ENCODE results near the gene MAST4. TPM values are rescaled to one million over a fixed set of nuclear protein-coding genes. Genes with fewer than 3 reads are reported as not detected.

The MAST4 gene
- total RNA-seq, 2 experiments from 2014 or later = 27.7 to 28.8 TPM

- Mint-ChIP-seq H3K9me3 (no peaks in the 10 kb centered on the region), H3K27ac (no peak overlapping the region), H3K36me3 (ENCODE audit: low read depth) (no peaks in the 10 kb centered on the region), H3K4me3 (no peak overlapping the region), H3K27me3 (ENCODE audit: low read depth) (peaks cover 3% of the 10 kb centered on the region), H3K4me1 (ENCODE audit: low read depth) (no peaks in the 10 kb centered on the region)
- intact Hi-C loops (cut with micrococcal nuclease) = no loop called here
- no peak for DNase-seq
- CTCF ChIA-PET = no interaction called here
Measured at GRCh38 chr5:66982470-66982869, 386.3 kb downstream of the MAST4 start.

GRCh38 chr5:66985417-66985816, 389.2 kb downstream of the MAST4 start:
- DNase-seq = no peak
- Mint-ChIP-seq H3K27ac (no peak overlapping the region), H3K9me3 (no peaks in the 10 kb centered on the region), H3K36me3 (ENCODE audit: low read depth) (no peaks in the 10 kb centered on the region), H3K27me3 (ENCODE audit: low read depth) (no peaks in the 10 kb centered on the region), H3K4me1 (ENCODE audit: low read depth) (peaks cover 6% of the 10 kb centered on the region), H3K4me3 (no peak overlapping the region)
- CTCF ChIA-PET = no interaction called here
- intact Hi-C loops (cut with micrococcal nuclease) = no loop called here

GRCh38 chr5:66986009-66986408, 389.8 kb downstream of the MAST4 start:
- no peaks in the 10 kb centered on the region for H3K9me3 Mint-ChIP-seq
- H3K27me3 Mint-ChIP-seq (ENCODE audit: low read depth) = no peaks in the 10 kb centered on the region
- H3K4me1 Mint-ChIP-seq (ENCODE audit: low read depth) = peaks cover 6% of the 10 kb centered on the region
- intact Hi-C loops (cut with micrococcal nuclease) = no loop called here
- no peaks in the 10 kb centered on the region for H3K36me3 Mint-ChIP-seq (ENCODE audit: low read depth)
- H3K4me3 Mint-ChIP-seq = no peak overlapping the region
- DNase-seq = no peak
- CTCF ChIA-PET = interaction anchor here (0.6 to 2.1 kb wide), 2 partner anchors 80 to 1746 kb away, joined by 3 to 8 read pairs; no protein-coding TSS in a partner anchor
- no peak overlapping the region for H3K27ac Mint-ChIP-seq

GRCh38 chr5:66986534-66986933, 390.3 kb downstream of the MAST4 start:
- no peak overlapping the region for H3K27ac Mint-ChIP-seq
- no peak for DNase-seq
- H3K36me3 Mint-ChIP-seq (ENCODE audit: low read depth) = no peaks in the 10 kb centered on the region
- H3K9me3 Mint-ChIP-seq = no peaks in the 10 kb centered on the region
- peaks cover 6% of the 10 kb centered on the region for H3K4me1 Mint-ChIP-seq (ENCODE audit: low read depth)
- CTCF ChIA-PET = interaction anchor here (0.6 to 2.1 kb wide), 7 partner anchors 22 to 1746 kb away, joined by 3 to 8 read pairs (median 4); no protein-coding TSS in a partner anchor
- intact Hi-C loops (cut with micrococcal nuclease) = no loop called here
- H3K27me3 Mint-ChIP-seq (ENCODE audit: low read depth) = no peaks in the 10 kb centered on the region
- no peak overlapping the region for H3K4me3 Mint-ChIP-seq

- intact Hi-C loops (cut with micrococcal nuclease) = no loop called here
- Mint-ChIP-seq H3K36me3 (ENCODE audit: low read depth) (no peaks in the 10 kb centered on the region), H3K9me3 (no peaks in the 10 kb centered on the region), H3K27me3 (ENCODE audit: low read depth) (no peaks in the 10 kb centered on the region), H3K27ac (no peak overlapping the region), H3K4me1 (ENCODE audit: low read depth) (peaks cover 6% of the 10 kb centered on the region), H3K4me3 (no peak overlapping the region)
- DNase-seq = no peak
- CTCF ChIA-PET = interaction anchor here (0.6 to 2.1 kb wide), 12 partner anchors 21 to 1046 kb away, joined by 3 to 8 read pairs (median 4); no protein-coding TSS in a partner anchor
Measured at GRCh38 chr5:66987126-66987525, 390.9 kb downstream of the MAST4 start.

- intact Hi-C loops (cut with micrococcal nuclease) = no loop called here
- no peaks in the 10 kb centered on the region for H3K36me3 Mint-ChIP-seq (ENCODE audit: low read depth)
- H3K4me1 Mint-ChIP-seq (ENCODE audit: low read depth) = peaks cover 8% of the 10 kb centered on the region
- H3K27me3 Mint-ChIP-seq (ENCODE audit: low read depth) = no peaks in the 10 kb centered on the region
- H3K27ac Mint-ChIP-seq = no peak overlapping the region
- DNase-seq = no peak
- H3K4me3 Mint-ChIP-seq = no peak overlapping the region
- no peaks in the 10 kb centered on the region for H3K9me3 Mint-ChIP-seq
- CTCF ChIA-PET = interaction anchor here (0.5 to 2.1 kb wide), 16 partner anchors 13 to 1046 kb away, joined by 3 to 8 read pairs (median 3); no protein-coding TSS in a partner anchor
Measured at GRCh38 chr5:66987540-66987939, 391.3 kb downstream of the MAST4 start.

- Mint-ChIP-seq H3K36me3 (ENCODE audit: low read depth) (no peaks in the 10 kb centered on the region), H3K27me3 (ENCODE audit: low read depth) (no peaks in the 10 kb centered on the region), H3K4me3 (no peak overlapping the region), H3K4me1 (ENCODE audit: low read depth) (peaks cover 8% of the 10 kb centered on the region), H3K27ac (no peak overlapping the region), H3K9me3 (no peaks in the 10 kb centered on the region)
- CTCF ChIA-PET = interaction anchor here (0.5 to 2.1 kb wide), 18 partner anchors 9 to 1045 kb away, joined by 3 to 8 read pairs (median 3); no protein-coding TSS in a partner anchor
- intact Hi-C loops (cut with micrococcal nuclease) = loop anchor here (1.0 kb wide), 3 partner anchors 16 to 221 kb away; no protein-coding TSS in a partner anchor
- DNase-seq = no peak
Measured at GRCh38 chr5:66987949-66988838, 392.0 kb downstream of the MAST4 start.

- CTCF ChIA-PET = interaction anchor here (0.6 to 1.9 kb wide), 7 partner anchors 10 to 1291 kb away, joined by 3 to 5 read pairs (median 3); no protein-coding TSS in a partner anchor
- no peak overlapping the region for H3K4me3 Mint-ChIP-seq
- H3K27ac Mint-ChIP-seq = no peak overlapping the region
- DNase-seq = no peak
- no peaks in the 10 kb centered on the region for H3K36me3 Mint-ChIP-seq (ENCODE audit: low read depth)
- H3K27me3 Mint-ChIP-seq (ENCODE audit: low read depth) = no peaks in the 10 kb centered on the region
- intact Hi-C loops (cut with micrococcal nuclease) = no loop called here
- no peaks in the 10 kb centered on the region for H3K9me3 Mint-ChIP-seq
- peaks cover 8% of the 10 kb centered on the region for H3K4me1 Mint-ChIP-seq (ENCODE audit: low read depth)
Measured at GRCh38 chr5:66989286-66989685, 393.1 kb downstream of the MAST4 start.

GRCh38 chr5:66989781-66990180, 393.6 kb downstream of the MAST4 start:
- no peak for DNase-seq
- CTCF ChIA-PET = interaction anchor here (0.7 to 1.9 kb wide), 6 partner anchors 11 to 225 kb away, joined by 3 to 5 read pairs (median 4); no protein-coding TSS in a partner anchor

GRCh38 chr5:66991746-66992145, 395.6 kb downstream of the MAST4 start:
- Mint-ChIP-seq H3K4me3 (no peak overlapping the region), H3K9me3 (no peaks in the 10 kb centered on the region), H3K27me3 (ENCODE audit: low read depth) (no peaks in the 10 kb centered on the region), H3K27ac (no peak overlapping the region), H3K36me3 (ENCODE audit: low read depth) (no peaks in the 10 kb centered on the region), H3K4me1 (ENCODE audit: low read depth) (peaks cover 8% of the 10 kb centered on the region)
- CTCF ChIA-PET = no interaction called here
- intact Hi-C loops (cut with micrococcal nuclease) = no loop called here
- no peak for DNase-seq

More at GRCh38 chr5:66989781-66990180, 393.6 kb downstream of the MAST4 start:
- Mint-ChIP-seq H3K4me1 (ENCODE audit: low read depth) (peaks cover 8% of the 10 kb centered on the region), H3K27ac (no peak overlapping the region), H3K27me3 (ENCODE audit: low read depth) (no peaks in the 10 kb centered on the region), H3K4me3 (no peak overlapping the region), H3K36me3 (ENCODE audit: low read depth) (no peaks in the 10 kb centered on the region), H3K9me3 (no peaks in the 10 kb centered on the region)
- intact Hi-C loops (cut with micrococcal nuclease) = no loop called here

GRCh38 chr5:66992547-66992946, 396.4 kb downstream of the MAST4 start:
- intact Hi-C loops (cut with micrococcal nuclease) = no loop called here
- no peak for DNase-seq
- Mint-ChIP-seq H3K4me3 (no peak overlapping the region), H3K9me3 (no peaks in the 10 kb centered on the region), H3K27me3 (ENCODE audit: low read depth) (no peaks in the 10 kb centered on the region), H3K27ac (no peak overlapping the region), H3K4me1 (ENCODE audit: low read depth) (peaks cover 8% of the 10 kb centered on the region), H3K36me3 (ENCODE audit: low read depth) (no peaks in the 10 kb centered on the region)
- CTCF ChIA-PET = interaction anchor here (0.7 to 1.3 kb wide), 2 partner anchors 9 to 111 kb away, joined by 3 read pairs; no protein-coding TSS in a partner anchor

GRCh38 chr5:66993448-66993847, 397.3 kb downstream of the MAST4 start:
- Mint-ChIP-seq H3K4me1 (ENCODE audit: low read depth) (peaks cover 2% of the 10 kb centered on the region), H3K27me3 (ENCODE audit: low read depth) (no peaks in the 10 kb centered on the region), H3K36me3 (ENCODE audit: low read depth) (no peaks in the 10 kb centered on the region), H3K27ac (no peak overlapping the region), H3K4me3 (no peak overlapping the region), H3K9me3 (no peaks in the 10 kb centered on the region)
- CTCF ChIA-PET = interaction anchor here (0.6 to 1.3 kb wide), 2 partner anchors 110 to 163 kb away, joined by 3 read pairs; no protein-coding TSS in a partner anchor
- no peak for DNase-seq
- intact Hi-C loops (cut with micrococcal nuclease) = no loop called here

Measured in activated naive CD4-positive, alpha-beta T cell treated with anti-CD3 and anti-CD28 coated beads for 36 hours (primary cell).